SU-DHL-6 (cell line): ENCODE measurements around the gene RSL1D1.
"Not testable (repeated sequence)": the region's sequence is repeated elsewhere in the genome, so short reads cannot be mapped to it uniquely, and the experiment has no call there.

ENCODE experiments used
- EZH2phosphoT487 ChIP-seq: fragments of 200-600 bp; sonication (generic), shearing (Covaris generic); conservative IDR thresholded peaks from 2 replicates; pipeline ENCODE4 v1.6.1; 2018; ENCODE audit warnings: mild to moderate bottlenecking, antibody characterized with exemption, low read length, moderate library complexity, mixed read lengths
- TF ChIP-seq, protein P1 (sequence below): fragments of 200-600 bp; sonication (generic); IDR thresholded peaks from one replicate; pipeline ENCODE4 v1.5.1; 2017; ENCODE audit warnings: antibody characterized with exemption, mild to moderate bottlenecking, low read length, moderate library complexity; ENCODE audit not compliant: insufficient read depth, poor library complexity, severe bottlenecking

DNA sequence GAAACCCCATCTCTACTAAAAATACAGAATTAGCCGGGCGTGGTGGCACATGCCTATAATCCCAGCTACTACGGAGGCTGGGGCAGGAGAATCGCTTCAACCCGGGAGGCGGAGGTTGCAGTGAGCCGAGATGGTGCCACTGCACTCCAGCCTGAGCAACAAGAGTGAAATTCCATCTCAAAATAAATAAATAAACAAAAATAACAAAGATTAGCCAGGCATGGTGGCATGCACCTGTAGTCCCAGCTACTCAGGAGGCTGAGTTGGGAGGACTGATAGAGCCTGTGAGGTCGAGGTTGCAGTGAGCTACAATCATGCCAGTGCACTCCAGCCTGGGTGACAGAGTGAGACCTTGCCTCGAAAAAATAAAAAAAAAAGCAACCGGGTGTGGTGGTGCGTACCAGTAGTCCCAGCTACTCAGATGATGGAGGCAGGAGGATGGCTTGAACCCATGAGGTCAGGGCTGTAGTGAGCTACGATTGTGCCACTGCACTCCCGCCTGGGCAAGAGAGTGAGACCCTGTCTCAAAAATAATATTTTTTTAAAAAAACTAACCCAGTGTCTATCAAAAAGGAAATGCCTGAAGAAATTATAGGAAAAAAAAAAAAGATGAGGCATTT, 66.3 kb downstream of the RSL1D1 start:
- TF ChIP-seq, protein P1, sequence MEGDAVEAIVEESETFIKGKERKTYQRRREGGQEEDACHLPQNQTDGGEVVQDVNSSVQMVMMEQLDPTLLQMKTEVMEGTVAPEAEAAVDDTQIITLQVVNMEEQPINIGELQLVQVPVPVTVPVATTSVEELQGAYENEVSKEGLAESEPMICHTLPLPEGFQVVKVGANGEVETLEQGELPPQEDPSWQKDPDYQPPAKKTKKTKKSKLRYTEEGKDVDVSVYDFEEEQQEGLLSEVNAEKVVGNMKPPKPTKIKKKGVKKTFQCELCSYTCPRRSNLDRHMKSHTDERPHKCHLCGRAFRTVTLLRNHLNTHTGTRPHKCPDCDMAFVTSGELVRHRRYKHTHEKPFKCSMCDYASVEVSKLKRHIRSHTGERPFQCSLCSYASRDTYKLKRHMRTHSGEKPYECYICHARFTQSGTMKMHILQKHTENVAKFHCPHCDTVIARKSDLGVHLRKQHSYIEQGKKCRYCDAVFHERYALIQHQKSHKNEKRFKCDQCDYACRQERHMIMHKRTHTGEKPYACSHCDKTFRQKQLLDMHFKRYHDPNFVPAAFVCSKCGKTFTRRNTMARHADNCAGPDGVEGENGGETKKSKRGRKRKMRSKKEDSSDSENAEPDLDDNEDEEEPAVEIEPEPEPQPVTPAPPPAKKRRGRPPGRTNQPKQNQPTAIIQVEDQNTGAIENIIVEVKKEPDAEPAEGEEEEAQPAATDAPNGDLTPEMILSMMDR: not testable (repeated sequence)
- not testable (repeated sequence) for TF ChIP-seq EZH2phosphoT487
